Right renal cortex interstitium (tissue), 3 donors: Measurements from ENCODE around the gene DNAH1. TPM values are rescaled to one million over a fixed set of nuclear protein-coding genes. Genes with fewer than 3 reads are reported as not detected.

ENCODE experiments used
- DNase-seq, 3 donors: peaks; one replicate each; pipeline ENCODE4 v3.0.0-alpha.2; 2013; ENCODE audit warnings: low read depth in 3 of 3, low spot score in 2 of 3
- polyA plus RNA-seq, 3 donors: library from polyadenylated mRNA; unstranded; fragments of 120-200 nt; gene quantifications; one replicate each; pipeline ENCODE4 v1.2.1, GENCODE V29; 2013; ENCODE audit not compliant: insufficient read length in 3 of 3

Gene DNAH1
- polyA plus RNA-seq, 3 donors, result 6.5 to 8.1 (median 6.9) TPM

GRCh38 chr3:52442409-52443267 is 126.5 kb downstream of the DNAH1 start:
- DNase-seq, result no peak

- no peak for DNase-seq
These were observed 127.1 kb downstream of the DNAH1 start for GRCh38 chr3:52443268-52443610.

DNA sequence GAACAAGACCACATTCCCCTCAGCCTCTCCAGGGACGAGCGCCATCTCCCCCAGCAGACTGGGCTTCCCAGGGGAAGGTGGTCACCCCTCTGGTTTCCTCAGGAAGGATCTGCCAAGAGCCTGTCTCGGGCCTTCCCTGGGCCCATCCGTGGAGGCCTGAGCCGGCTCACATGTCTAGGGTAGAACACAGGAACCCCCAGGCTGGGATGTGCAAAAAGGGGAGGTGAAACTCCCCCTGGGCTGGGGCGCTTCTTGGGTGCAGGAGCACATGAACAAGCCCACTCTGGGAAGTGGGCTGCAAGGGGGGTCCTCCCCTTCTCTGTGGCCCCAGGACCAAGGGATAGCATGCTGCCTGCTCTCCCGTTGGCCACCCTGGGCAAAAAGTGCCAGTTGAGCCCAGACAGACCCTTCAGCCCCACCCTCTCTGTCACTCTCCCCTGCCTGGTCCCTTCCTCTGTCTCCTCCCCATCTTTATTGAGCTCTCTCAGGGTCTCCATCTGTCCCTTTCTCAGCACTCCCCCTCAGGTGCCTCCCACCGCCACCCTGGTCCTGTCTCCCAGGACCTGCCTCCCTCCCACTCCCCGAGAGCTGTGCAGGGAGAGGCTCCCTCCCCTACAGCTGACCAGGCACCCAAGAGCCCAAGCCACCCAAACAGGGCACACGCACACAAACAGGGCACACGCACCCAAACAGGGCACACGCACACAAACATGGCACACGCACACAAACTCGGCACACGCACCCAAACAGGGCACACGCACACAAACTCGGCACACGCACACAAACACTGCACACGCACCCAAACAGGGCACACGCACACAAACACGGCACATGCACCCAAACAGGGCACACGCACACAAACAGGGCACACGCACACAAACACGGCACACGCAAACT is 127.9 kb downstream of the DNAH1 start:
- no peak for DNase-seq

DNA sequence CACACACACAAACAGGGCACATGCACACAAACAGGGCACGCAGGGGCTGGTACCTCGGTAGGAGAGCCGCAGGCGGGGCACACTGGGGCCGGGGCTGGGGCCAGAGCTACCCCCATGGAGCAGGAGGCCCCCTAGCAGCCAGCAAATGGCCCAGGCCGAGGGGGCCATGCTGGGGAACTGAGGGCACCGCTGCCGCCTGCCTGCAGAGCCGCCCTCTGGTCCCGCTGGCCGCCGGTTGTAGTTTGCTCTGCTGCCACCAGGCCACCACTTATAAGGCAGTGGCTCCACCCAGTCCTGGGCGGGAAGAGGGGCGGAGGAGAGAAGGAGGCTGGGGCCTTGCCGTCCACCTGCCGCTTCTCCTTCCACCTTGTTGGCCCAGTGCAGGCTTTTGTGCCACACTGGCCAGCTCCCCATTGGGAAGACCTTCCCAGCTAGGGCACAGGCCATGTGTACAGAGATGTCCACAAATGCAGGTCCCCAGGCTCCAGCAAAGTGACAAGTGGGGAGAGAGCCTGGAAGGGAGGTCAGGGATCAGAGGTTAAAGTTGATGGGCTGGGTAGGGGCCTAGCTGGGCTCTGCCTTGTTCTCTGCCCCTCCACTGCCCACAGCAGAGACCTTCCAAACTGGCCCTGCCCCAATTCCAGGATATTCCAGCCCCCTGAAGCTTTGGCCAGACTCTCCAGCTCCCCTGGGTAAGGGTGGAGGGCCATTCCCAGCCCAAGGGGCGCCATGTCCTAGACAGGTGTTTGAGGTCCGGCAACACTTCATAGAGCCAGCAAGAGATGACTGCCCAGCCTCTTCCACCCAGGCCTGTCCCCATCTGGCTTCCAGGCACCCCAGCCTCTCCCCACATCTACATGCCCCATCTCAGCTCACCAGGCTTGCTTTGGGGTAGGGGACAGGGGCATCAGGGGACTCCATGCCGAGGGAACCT is 129.0 kb downstream of the DNAH1 start, which contains the start of gene SEMA3G:
Gene SEMA3G, minus strand, starts transcription at position 244 of the 934 bp plus-strand sequence. Its CDS starts 76 bp downstream, at position 168.
- DNase-seq, result no peak

DNA sequence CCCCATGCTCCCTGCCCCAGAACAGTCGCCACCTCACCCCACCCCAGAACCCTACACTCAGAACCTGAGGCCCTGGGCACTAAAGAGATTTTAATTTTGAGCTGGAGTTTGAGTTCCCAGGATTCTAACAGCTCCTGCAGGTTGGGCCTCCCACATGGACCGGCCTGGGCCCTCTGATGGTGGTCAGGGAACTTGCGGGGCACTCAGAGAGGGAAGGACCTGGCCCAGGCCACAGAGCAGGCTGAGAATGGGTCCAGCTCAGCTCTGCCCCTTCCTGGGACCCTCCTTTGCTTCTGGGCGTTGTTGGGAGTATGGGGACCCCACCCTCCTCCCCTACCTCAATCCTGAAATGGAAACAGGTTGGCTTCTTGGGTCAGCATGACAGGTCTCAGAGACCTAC is 129.9 kb downstream of the DNAH1 start:
- DNase-seq, result no peak

GRCh38 chr3:52446631-52447511 is 130.8 kb downstream of the DNAH1 start:
- no peak for DNase-seq

- DNase-seq, result no peak
These were observed 131.6 kb downstream of the DNAH1 start for GRCh38 chr3:52447512-52448355.

Other genes starting within 250 kb of the DNAH1 start
- 1 to 10 TPM; 7.0 to 8.2 (median 8.1) TPM for gene POC1A, start 161.9 kb upstream of the DNAH1 start, polyA plus RNA-seq
- 10 to 100 TPM; 46.6 to 52.6 (median 48.8) TPM for gene ALAS1, start 118.2 kb upstream of the DNAH1 start, polyA plus RNA-seq
- under 1 TPM in 2 of 3 donors, not detected in 1; 0.11 to 0.18 TPM for gene TLR9, start 90.7 kb upstream of the DNAH1 start, polyA plus RNA-seq
- 10 to 100 TPM; 23.1 to 28.6 (median 25.2) TPM for gene TWF2, start 77.2 kb upstream of the DNAH1 start, polyA plus RNA-seq
- 10 to 100 TPM; 18.5 to 20.1 (median 18.7) TPM for gene PPM1M, start 70.6 kb upstream of the DNAH1 start, polyA plus RNA-seq
- 100 to 1,000 TPM; 110 to 117 (median 116) TPM for gene WDR82, start 37.7 kb upstream of the DNAH1 start, polyA plus RNA-seq
- 10 to 100 TPM; 26.7 to 29.8 (median 27.6) TPM for gene GLYCTK, start 28.5 kb upstream of the DNAH1 start, polyA plus RNA-seq
- 10 to 100 TPM; 69.2 to 81.4 (median 80.1) TPM for gene BAP1, start 93.7 kb downstream of the DNAH1 start, polyA plus RNA-seq
- gene PHF7, start 94.3 kb downstream of the DNAH1 start, polyA plus RNA-seq, result 1 to 10 TPM; 7.6 to 8.8 (median 8.1) TPM
- gene SEMA3G, start 128.8 kb downstream of the DNAH1 start, polyA plus RNA-seq, result 10 to 100 TPM; 27.2 to 31.3 (median 29.1) TPM
- 1 to 10 TPM; 8.8 to 9.6 (median 9.6) TPM for gene TNNC1, start 137.7 kb downstream of the DNAH1 start, polyA plus RNA-seq
- gene NISCH, start 139.3 kb downstream of the DNAH1 start, polyA plus RNA-seq, result 10 to 100 TPM; 80.0 to 97.7 (median 88.3) TPM
- 10 to 100 TPM; 30.5 to 34.8 (median 34.8) TPM for gene STAB1, start 179.0 kb downstream of the DNAH1 start, polyA plus RNA-seq
- 100 to 1,000 TPM; 142 to 162 (median 158) TPM for gene NT5DC2, start 217.5 kb downstream of the DNAH1 start, polyA plus RNA-seq
- gene UQCC5, start 220.3 kb downstream of the DNAH1 start, polyA plus RNA-seq, result 10 to 100 TPM; 15.2 to 17.2 (median 15.2) TPM